ENCODE data around the gene STAP2. TPM values are rescaled to one million over a fixed set of nuclear protein-coding genes. Genes with fewer than 3 reads are reported as not detected.

Gene STAP2
- total RNA-seq, 4 donors from 2014 or later = 1.5 to 2.9 (median 1.8) TPM

- no peak for TF ChIP-seq CTCF (IDR thresholded peaks at IDR 0.05; ENCODE audit: low read depth)
Measured at GRCh38 chr19:4319067-4319718, 19.4 kb downstream of the STAP2 start.

- TF ChIP-seq CTCF (IDR thresholded peaks at IDR 0.05; ENCODE audit: low read depth) = no peak
Measured at GRCh38 chr19:4318460-4318859, 20.2 kb downstream of the STAP2 start.

- no peak for TF ChIP-seq CTCF (IDR thresholded peaks at IDR 0.05; ENCODE audit: low read depth)
Measured at GRCh38 chr19:4316956-4317355, 21.7 kb downstream of the STAP2 start.

GRCh38 chr19:4313847-4314490 lies 24.7 kb downstream of the STAP2 start:
- TF ChIP-seq CTCF (IDR thresholded peaks at IDR 0.05; ENCODE audit: low read depth) = no peak

- TF ChIP-seq CTCF (IDR thresholded peaks at IDR 0.05; ENCODE audit: low read depth) = no peak
Measured at GRCh38 chr19:4310247-4311121, 28.1 kb downstream of the STAP2 start.

GRCh38 chr19:4305659-4306058 lies 33.0 kb downstream of the STAP2 start:
- TF ChIP-seq CTCF (IDR thresholded peaks at IDR 0.05; ENCODE audit: low read depth) = no peak

- no peak for TF ChIP-seq CTCF (IDR thresholded peaks at IDR 0.05; ENCODE audit: low read depth)
Measured at GRCh38 chr19:4305257-4305612, 33.4 kb downstream of the STAP2 start.
